NCI-H1092 (cell line): ENCODE measurements around the gene LPO.

ENCODE experiments used
- DNase-seq: peaks from one replicate; lab custom pipeline; 2025; lab: John Stamatoyannopoulos, UW

The LPO gene

GRCh38 chr17:58262149-58262548, 23.8 kb downstream of the LPO start:
- no peak for DNase-seq

DNA sequence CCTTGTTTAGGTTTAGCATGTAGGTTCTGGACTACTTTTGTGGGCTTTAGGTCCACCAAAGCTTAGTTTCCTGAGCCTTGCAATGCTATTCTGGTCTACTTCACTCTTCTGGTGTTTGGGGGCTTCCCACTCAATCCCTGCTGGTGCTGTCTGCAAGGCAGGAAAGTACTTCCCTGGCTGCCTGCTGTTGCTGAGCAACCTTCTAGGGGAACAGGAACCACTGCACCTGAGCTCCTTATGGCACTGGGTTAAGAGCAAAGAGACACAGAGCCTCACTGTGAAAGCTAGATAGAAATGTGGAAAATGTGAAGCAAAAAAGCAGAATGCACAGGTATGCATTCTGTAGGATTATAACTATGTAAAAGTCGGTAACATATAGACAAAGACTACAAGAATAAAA, 25.4 kb downstream of the LPO start:
- no peak for DNase-seq

DNA sequence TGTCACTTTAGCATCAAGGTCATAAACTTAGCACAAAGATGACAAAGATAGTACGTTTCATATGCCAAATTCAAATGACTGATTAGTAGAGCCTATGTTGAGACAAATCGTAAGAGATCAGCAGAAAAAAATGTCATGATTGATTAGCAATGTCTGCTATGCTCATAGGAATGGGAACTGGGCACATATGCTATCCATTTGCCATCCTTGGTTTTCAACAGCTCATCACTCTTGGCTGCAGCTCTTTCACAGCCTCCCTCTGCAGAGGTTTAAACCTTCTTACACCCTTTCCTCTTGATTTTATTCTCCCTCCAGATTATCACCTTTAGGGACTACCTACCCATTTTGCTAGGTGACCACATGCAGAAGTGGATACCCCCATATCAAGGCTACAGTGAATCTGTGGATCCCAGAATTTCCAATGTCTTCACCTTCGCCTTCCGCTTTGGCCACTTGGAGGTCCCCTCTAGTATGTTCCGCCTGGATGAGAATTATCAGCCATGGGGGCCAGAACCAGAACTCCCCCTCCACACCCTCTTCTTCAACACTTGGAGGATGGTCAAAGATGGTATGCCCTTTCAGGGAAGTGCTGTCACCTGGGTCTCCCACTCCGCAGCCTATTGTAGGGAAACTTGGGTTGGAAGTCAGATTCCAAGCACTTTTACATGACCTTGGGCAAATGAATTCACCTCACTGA, 26.2 kb downstream of the LPO start:
- no peak for DNase-seq

- DNase-seq: no peak
These were observed 26.9 kb downstream of the LPO start for GRCh38 chr17:58265271-58265670.

DNA sequence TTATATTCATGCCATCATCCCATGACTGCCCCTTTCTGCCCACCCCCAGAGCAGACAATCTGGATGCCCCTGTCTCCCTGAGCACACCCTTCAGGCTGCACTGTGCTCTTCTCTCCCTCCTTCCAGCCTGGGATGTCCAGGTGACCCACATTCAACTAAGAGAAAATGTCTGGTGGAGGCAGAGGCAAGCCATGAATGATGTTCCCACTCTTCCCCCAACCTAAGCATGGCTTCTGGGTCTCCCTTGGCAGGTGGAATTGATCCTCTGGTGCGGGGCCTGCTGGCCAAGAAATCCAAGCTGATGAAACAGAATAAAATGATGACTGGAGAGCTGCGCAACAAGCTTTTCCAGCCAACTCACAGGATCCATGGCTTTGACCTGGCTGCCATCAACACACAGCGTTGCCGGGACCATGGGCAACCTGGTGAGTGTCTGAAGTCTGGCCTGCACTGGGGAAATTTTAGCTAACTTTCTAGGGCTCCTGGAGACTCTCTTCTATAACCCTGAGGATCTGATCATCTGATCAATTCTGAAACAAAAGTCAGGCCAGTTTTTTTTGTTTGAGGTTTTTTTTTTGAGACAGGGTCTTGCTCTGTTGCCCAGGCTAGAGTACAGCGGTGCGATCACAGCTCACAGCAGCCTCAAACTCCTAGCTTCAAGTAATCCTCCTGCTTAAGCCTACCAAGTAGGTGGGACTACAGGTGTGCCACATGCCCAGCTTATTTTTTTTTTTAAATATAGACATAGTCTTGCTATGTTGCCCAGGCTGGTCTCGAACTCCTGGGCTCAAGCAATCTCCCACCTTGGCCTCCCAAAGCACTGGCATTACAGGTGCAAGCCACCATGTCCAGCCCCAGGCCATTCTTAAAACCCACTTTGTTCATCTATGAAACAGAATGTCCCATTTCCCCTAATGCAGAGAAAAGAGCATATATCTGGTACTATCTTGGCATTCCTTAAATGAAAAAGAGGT, 27.8 kb downstream of the LPO start:
- DNase-seq: no peak

DNA sequence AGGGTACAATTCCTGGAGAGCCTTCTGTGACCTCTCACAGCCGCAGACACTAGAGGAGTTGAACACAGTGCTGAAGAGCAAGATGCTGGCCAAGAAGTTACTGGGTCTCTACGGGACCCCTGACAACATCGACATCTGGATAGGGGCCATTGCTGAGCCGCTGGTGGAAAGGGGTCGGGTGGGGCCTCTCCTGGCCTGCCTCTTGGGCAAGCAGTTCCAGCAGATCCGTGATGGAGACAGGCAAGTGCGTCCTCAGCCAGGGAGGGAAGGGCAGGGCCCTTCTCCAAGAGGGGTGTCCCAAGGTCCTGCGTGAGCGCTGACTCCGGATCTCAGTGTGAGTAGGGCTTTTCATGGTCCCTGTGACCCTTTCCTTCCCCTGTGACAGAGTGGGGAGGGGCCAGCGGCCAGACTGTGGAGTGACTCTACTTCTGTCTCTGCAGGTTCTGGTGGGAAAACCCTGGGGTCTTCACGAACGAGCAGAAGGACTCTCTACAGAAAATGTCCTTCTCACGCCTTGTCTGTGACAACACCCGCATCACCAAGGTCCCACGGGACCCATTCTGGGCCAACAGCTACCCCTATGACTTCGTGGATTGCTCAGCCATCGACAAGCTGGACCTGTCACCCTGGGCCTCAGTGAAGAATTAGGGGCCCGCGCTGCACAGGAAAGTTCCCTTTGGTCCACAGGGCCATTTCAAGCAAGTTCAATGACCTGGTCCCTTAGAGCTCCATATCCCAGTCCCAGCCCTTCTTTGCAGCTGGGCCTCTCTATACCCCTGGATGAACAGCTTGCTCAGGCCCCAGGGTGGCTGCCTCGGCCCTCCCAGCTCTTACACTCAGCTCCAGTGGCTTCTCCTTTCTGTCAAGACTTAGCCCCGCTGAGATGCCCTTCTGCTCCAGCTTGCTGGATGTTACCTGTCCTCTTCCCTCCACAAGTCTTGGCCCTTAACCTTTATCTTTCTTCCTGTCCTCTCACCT, 29.3 kb downstream of the LPO start:
- DNase-seq: no peak

GRCh38 chr17:58268326-58268725, 29.9 kb downstream of the LPO start:
- DNase-seq: no peak

DNA sequence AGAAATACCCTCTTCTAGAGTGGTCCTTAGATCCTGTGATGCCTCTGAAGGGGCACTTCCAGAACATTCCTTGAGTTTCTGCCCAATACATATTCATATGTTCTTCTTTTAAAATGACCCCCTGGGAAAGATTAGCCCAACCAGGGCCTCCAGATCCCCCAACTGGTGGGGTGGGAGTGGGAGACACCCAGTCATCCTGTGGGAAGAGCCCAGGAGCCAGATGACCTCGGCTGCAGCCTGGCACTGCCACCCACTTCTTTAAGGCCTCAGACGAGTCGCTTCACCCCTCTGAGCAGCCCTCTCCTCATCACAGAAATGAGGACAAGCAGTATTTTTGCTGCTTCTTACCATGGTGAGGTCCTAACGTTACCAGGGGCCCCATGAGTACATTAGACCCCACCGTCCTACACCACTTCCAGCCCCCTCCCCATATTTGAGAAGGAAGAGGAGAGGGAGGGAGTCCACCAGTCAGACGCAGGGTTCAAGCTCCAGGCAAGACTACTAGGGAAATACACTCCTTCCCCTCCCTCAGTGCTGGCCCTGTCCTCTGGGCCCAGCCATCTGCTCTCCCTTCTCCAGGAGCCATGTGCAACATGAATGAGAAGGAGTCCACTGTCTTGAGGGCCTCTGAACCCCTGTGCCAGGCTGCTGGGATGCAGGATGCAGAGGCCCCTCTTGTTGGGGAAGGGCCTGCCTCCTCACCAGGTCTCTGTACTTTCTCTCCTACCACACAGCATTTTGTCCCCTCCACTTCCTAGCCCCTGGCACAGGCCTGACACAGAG, 30.6 kb downstream of the LPO start:
- DNase-seq: no peak

GRCh38 chr17:58269557-58270291, 31.3 kb downstream of the LPO start:
- DNase-seq: no peak

DNA sequence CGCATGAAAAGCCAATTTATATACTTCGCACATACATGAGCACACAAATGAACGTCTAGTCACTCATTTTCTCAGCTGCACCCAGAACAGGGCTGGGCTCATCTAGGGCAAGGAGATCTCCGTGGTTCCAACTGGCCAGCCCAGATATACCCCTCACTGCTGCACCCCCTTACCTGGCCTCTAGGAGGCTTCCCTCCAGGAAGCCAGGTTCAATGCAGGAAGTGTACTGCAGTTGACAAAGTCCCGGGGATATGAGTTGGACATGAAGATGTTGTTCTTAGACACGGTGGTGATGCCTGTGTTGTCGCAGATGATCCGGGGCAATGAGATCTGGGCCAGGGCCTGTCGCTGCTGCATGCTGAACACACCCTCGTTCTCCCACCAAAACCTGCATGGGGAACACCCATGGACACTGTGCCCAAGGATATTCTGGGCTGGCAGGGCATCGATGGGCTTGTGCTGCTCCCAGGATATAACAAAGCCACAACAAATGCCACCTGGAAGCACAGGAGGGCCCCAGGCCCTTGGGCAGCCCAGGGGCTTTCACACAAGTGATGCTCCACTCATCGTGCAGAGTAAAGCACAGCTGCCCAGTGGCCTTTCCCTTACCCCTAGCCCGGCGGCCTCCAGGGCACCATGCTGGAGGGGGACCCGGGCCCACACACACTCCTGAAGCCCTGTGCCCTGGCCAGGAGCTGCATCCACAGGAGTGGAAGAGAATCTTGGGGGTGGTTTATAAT, 32.3 kb downstream of the LPO start:
- no peak for DNase-seq

DNA sequence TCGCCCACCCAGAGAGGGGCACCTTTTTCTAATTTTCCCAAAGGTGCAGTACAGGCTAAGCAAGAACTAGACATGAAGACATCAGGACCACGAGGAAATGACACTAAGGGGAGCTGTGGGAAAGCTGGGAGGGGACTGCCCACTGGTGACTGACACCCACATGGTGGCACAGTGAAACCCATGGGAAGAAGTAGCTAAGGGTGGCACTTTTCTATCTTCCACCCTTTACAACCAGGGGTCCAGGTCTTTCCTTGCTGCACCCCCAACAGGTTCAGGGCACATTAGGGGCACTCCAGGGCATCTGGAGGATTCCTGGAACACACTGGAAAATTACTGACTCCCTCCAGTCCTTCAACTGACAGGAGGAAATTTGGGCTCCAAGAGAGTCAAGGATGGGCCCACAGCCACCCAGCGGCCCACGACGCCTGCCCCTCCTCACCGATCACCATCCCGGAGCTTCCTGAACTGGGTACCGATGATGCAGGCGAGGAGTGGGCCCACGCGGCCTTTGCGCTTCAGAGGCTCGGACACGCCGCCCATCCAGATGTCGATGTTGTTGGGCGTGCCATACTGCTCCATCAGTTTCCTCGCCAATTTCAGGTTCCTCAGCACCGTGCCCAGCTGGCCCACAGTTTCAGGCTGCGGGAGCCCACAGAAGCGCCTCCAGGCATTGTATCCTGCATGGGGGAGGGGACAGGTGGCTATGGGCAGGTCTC, 33.0 kb downstream of the LPO start:
- no peak for DNase-seq

- no peak for DNase-seq
These were observed 34.2 kb downstream of the LPO start for GRCh38 chr17:58272367-58273280.

- DNase-seq: no peak
These were observed 35.2 kb downstream of the LPO start for GRCh38 chr17:58273453-58274104.

DNA sequence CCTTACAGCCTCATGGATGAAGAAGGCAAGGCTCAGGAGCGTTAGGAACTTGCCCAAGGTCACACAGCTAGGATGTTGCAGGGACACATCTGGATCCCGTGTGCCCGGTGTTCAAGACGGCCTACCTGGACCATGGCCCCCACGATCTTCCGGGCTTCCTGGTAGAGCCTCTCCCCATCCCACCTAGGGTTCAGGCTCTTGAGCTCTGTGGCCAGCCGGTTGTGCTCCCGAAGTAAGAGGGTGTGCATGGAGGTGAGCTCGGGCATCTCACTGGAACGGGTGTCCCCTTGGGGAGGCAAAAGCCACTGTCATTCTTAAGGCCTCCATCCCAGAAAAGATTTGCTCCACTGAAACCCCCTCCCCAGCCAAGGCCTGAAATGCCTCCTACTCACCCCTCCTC, 37.0 kb downstream of the LPO start:
- DNase-seq: no peak

DNA sequence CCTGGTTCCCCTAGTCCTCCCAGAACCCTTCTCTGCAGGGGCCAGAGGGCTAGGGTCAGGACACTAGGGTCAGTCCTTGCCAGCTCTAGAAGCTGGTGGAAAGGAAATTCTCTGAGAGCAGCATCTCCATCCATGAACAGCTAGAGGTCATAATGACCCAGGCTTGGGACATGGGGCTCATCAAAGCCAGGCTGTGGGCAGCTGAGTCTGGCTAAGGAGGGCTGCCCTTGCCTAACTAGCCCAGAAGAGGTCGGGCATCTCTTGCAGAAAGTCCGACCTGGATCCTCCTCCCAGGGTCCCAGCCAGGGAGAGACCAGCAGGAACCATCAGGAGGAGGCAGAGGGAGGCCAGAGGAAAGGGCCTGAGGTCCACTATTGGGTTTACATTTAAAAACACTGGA, 38.0 kb downstream of the LPO start:
- DNase-seq: no peak

GRCh38 chr17:58277107-58277801, 38.9 kb downstream of the LPO start:
- no peak for DNase-seq
